ENCODE data around the gene IGF2BP3.
A peak's percentile ranks its signal among the peaks of the same experiment; 100 is the strongest.

IGF2BP3 gene

GRCh38 chr7:23377134-23377533, 93.2 kb downstream of the IGF2BP3 start:
- no peak for DNase-seq (ENCODE audit: low spot score)

DNA sequence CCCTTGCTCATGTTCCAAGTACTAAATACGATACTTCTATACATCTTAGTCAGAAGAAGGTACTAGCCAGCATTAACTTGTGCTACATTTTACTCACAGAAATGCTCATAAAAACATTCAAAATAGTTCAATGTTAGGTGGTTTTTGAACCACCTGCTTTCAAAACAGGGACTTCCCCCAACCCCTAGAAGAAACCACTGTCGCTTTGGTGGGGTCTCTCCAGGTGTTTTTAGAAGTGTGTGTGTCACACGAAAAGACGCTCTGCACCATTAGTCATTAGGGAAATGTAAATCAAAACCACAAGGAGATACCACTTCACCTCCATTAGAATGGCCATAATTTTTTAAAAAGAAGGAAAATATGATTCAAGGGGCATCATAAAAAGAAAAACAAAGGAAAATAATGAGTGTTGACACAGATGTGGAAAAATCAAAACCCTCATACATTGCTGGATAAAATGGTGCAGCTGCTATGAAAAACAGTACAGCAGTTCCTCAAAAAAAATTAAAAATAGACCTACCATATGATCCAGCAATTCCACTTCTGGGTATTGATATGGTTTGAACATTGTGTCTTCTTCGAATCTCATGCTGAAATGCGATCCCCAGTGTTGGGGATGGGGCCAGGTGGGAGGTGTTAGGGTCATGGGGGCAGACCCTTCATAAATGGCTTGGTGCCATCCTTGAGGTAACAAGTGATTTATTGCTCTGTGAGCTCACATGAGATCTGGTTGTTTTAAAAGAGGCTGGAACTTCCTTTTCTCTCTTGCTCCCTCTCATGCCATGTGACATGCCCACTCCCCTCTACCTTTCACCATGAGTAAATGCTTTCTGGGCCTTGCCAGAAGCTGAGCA, 96.9 kb downstream of the IGF2BP3 start:
- peak; percentile 46 for DNase-seq (ENCODE audit: low spot score)

- no peak for DNase-seq (ENCODE audit: low spot score)
Measured at GRCh38 chr7:23372611-23373010, 97.7 kb downstream of the IGF2BP3 start.

- no peak for DNase-seq (ENCODE audit: low spot score)
Measured at GRCh38 chr7:23371654-23372053, 98.6 kb downstream of the IGF2BP3 start.

- no peak for DNase-seq (ENCODE audit: low spot score)
Measured at GRCh38 chr7:23369695-23370404, 100.4 kb downstream of the IGF2BP3 start.

DNA sequence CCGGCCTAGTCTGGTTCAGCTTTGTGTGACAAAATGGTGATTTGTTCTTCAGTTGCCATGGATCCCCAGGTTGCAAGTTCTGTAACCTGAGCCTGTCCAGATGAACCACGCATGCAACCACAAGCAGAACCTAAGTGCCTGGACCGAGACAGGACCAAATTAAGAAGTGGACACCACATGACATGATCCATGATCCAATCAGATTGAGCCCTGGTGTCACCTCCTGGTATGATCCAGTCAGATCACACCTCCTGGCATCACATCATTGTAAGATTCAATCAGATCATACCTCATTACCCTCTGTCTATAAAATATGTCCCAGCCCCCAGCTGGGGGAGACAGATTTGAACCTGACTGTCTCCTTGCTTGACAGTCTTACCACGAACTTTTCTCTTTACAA, 101.2 kb downstream of the IGF2BP3 start:
- no peak for DNase-seq (ENCODE audit: low spot score)

DNA sequence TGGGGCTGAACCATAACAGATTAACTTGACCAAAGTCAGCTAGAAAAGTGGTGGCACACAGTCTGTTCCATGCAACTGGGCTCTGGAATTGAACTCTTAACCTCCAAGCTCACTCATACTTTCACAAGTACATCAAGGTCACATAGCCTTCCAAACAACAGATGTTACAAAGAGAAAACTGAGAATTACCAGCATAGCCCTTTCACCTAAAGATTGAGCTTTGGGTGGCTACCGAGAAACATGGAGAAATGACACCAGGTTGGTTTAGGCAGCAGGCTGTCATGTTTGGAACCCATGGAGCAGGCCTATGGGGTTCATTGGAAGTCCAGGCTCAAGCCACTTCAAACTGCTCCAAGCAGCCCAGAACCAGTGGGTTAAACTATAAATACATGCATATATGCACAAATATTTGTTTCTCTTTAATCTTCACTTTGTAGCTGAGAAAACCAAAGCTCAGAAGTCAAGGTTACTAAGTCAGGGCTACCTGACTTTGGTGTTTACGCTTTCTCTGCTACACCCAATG, 112.1 kb downstream of the IGF2BP3 start:
- DNase-seq (ENCODE audit: low spot score): no peak

DNA sequence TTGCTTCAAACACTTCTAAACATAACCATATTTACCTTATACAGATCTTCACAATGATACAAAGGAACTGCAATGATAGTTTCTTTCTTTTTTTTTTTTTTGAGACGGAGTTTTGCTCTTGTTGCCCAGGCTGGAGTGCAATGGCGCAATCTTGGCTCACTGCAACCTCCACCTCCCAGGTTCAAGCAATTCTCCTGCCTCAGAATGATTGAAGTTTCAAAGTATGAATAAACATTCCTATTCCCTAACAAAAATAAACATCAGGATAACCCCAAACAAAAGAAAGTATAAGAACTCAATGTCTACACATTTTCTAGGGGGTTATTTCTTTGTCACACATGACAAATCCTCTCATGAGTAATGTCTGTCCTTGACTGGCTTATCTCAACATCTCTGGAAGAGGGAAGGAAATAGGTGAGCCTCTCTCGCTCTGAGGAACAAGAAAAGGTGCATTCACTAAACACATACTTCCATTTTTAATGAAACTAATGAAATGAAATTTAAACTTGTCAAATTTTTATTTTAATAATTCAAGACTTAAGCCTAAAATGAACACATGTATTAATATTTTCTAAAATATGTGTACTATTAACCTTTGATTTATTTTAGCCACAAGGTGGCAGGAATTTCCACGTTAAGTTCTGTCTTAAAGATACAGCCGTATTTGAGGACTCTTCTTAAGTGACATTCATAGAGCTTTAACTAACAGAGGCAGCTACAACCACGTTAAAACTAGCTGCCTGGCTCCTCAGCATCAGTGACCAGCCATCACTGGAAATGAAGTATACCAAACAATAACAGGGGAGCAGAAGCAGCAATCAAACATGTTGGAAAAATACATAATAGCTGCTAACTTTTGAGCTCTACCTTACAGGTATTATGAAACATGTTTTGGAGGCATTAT, 112.8 kb downstream of the IGF2BP3 start:
- peak; percentile 27 for DNase-seq (ENCODE audit: low spot score)

DNA sequence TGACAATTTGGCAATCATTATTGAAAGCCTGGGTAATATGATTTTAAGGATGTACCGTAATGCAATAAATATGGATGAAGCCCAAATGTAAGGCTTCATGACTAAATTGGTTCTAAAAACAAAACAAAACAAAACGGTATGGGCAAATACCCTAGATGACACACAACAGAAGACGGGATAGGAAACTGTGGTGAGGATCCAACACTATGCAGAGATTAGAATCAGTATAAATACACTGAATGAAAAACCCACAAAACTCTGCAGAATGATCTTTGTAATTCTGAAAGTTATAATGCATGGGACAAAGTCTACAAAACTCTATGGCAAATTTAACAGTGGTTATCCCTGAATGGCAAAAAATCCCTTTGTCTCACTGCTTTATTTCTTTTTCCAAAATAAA, 113.6 kb downstream of the IGF2BP3 start:
- peak; percentile 8 for DNase-seq (ENCODE audit: low spot score)

- DNase-seq (ENCODE audit: low spot score): no peak
Measured at GRCh38 chr7:23356168-23356567, 114.1 kb downstream of the IGF2BP3 start.

DNA sequence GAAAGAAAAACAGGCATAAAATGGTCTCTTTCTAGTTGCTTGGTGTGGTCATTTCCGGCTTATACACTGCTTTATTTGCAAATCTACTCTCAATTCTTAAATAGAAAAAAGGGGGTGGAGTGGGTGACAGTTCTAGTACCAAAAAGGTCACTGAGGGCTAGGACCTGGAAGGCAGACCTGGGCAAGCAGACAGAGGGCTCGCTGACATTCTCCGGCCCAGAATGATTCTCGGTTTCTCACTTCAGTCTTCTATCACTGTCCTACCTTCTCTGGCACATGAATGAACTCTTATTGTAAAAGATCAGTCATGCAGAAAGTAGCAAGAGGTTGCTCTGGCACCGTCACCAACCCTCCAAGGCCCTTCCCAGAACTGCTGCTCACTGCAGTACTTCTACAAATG, 117.1 kb downstream of the IGF2BP3 start:
- DNase-seq (ENCODE audit: low spot score): no peak

GRCh38 chr7:23350466-23350865, 119.8 kb downstream of the IGF2BP3 start:
- no peak for DNase-seq (ENCODE audit: low spot score)

- no peak for DNase-seq (ENCODE audit: low spot score)
Measured at GRCh38 chr7:23349484-23350157, 120.7 kb downstream of the IGF2BP3 start.

DNA sequence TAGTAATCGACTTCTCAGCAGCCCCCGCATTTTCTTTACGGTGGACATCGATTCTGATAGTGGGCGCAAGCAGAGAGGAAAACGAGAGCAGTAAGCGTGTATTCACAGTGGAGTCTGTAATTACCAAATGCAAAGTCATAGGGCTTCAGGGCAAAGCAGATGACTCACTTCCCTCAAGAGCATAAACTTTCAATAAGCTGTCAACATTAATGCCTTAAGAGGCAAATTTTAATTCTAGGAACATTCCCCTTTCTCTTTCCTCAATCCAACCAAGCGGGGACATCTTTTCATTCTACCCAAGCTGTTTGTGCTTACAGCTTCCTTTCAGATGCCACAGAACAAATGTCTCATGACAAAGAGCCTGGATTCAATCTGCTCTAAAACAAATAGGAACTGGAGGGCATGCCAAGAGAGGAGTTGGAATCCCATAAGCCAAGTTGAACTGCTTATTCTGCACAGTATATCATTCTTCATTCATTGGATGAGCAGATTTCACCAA, 122.6 kb downstream of the IGF2BP3 start:
- no peak for DNase-seq (ENCODE audit: low spot score)

DNA sequence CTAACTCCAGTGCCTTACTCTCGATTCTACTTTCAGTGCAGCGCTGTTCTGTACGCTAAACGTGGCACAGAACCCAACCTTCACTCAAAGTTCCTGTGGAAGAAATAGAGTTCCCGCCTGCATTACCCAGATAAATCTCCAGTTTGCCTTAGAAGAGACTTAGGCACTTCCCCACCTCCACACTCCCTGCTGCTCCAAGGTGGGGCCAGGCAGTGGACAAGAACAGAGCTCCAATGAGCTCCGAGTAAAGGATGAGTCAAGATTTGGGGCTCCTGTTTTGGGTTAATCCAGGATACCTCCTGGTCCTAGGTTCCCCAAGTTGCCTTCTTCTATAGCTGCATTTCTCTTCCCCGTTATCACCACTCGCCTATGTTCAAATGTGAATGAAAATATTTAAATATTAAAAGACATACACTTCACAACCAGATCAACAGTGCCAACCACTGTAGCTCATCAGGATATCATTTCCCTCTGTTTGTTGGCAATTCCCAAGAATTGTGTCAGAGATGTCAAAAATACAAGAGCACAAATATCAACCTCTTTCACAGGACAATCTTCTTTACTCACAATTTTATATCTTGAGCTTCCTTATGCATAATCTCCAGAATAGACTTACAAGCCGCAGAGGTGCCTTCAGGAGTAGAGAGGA, 123.1 kb downstream of the IGF2BP3 start:
- DNase-seq (ENCODE audit: low spot score): no peak

- peak; percentile 19 for DNase-seq (ENCODE audit: low spot score)
Measured at GRCh38 chr7:23346316-23346715, 124.0 kb downstream of the IGF2BP3 start.

- DNase-seq (ENCODE audit: low spot score): no peak
Measured at GRCh38 chr7:23345601-23346000, 124.7 kb downstream of the IGF2BP3 start.

GRCh38 chr7:23343806-23344475, 126.3 kb downstream of the IGF2BP3 start:
- DNase-seq (ENCODE audit: low spot score): no peak

- no peak for DNase-seq (ENCODE audit: low spot score)
Measured at GRCh38 chr7:23343102-23343501, 127.2 kb downstream of the IGF2BP3 start.
